H1 (cell line): ENCODE measurements around the gene VPS11. TPM values are rescaled to one million over a fixed set of nuclear protein-coding genes. Genes with fewer than 3 reads are reported as not detected.
"Not testable (repeated sequence)": the region's sequence is repeated elsewhere in the genome, so short reads cannot be mapped to it uniquely, and the experiment has no call there.

Experiments used
- CTCF ChIA-PET: fragments of 300-600 bp; sonication (Branson Sonifier 250); formaldehyde crosslinking; loops from one replicate; lab custom pipeline; 2021; ENCODE audit not compliant: partially characterized antibody; lab: Charles Lee
- POLR2A ChIA-PET: fragments of 300-600 bp; sonication (Branson Sonifier 250); formaldehyde crosslinking; loops from one replicate; lab custom pipeline; 2021; ENCODE audit warnings: inconsistent platforms; ENCODE audit not compliant: partially characterized antibody; lab: Charles Lee
- DNase-seq, 2 experiments: peaks; one replicate each; pipeline versions ENCODE4 v3.0.0 to v3.0.0-alpha.2; 2010 to 2022; ENCODE audit warnings: low spot score in 2 of 2, low read depth in 1 of 2, mixed read lengths in 1 of 2
- FAIRE-seq: peaks from 2 replicates; lab custom pipeline; 2011; peaks lifted over from hg19 to GRCh38; lab: Jason Lieb, UNC
- H2AFZ ChIP-seq: 2 replicates; pipeline ENCODE4 v1.8.1; 2012; ENCODE audit warnings: low read length, inconsistent platforms
- H2AK5ac ChIP-seq: 2 replicates; pipeline ENCODE4 v1.6.1; 2013; ENCODE audit warnings: low read depth, low read length
- H2BK120ac ChIP-seq: replicated peaks from 2 replicates; pipeline ENCODE3; 2013; ENCODE audit warnings: low read depth, low read length, inconsistent platforms
- H2BK12ac ChIP-seq: 2 replicates; pipeline ENCODE4 v1.6.1; 2013; ENCODE audit warnings: low read depth, low read length
- H2BK15ac ChIP-seq: 2 replicates; pipeline ENCODE4 v1.6.1; 2013; ENCODE audit warnings: low read length
- H2BK20ac ChIP-seq: 2 replicates; pipeline ENCODE4 v1.6.1; 2013; ENCODE audit warnings: low read length
- H2BK5ac ChIP-seq: 2 replicates; pipeline ENCODE4 v1.6.1; 2013; ENCODE audit warnings: low read depth, low read length
- H3K14ac ChIP-seq: 2 replicates; pipeline ENCODE4 v1.6.1; 2013; ENCODE audit warnings: inconsistent platforms; ENCODE audit not compliant: insufficient read length
- H3K18ac ChIP-seq: 2 replicates; pipeline ENCODE4 v1.6.1; 2013; ENCODE audit warnings: low read length; ENCODE audit errors: extremely low read depth
- H3K23ac ChIP-seq: 2 replicates; pipeline ENCODE4 v1.6.1; 2013; ENCODE audit warnings: inconsistent platforms; ENCODE audit not compliant: insufficient read length
- H3K23me2 ChIP-seq: 2 replicates; pipeline ENCODE4 v1.6.1; 2013; ENCODE audit warnings: low read depth, low read length
- H3K27ac ChIP-seq: 2 replicates; pipeline ENCODE4 v1.6.1; 2011; ENCODE audit warnings: low read depth, low read length, inconsistent platforms
- H3K27me3 ChIP-seq, 4 experiments: replicated peaks in 1 of 4; 1 replicate in 1 of 4; 2 replicates in 3 of 4; pipeline versions ENCODE4 v1.6.1 to v1.8.1; 2011 to 2013; ENCODE audit warnings: low read length in 3 of 4, mild to moderate bottlenecking in 3 of 4, inconsistent platforms in 2 of 4, mixed read lengths in 2 of 4, moderate library complexity in 1 of 4; ENCODE audit not compliant: control insufficient read depth in 3 of 4, insufficient read depth in 3 of 4; ENCODE audit errors: extremely low read depth in 1 of 4
- H3K36me3 ChIP-seq, 4 experiments: 2 replicates each; pipeline versions ENCODE4 v1.6.1 to v1.8.1; 2011 to 2013; ENCODE audit warnings: mild to moderate bottlenecking in 4 of 4, low read length in 3 of 4, moderate library complexity in 2 of 4, control low read depth in 1 of 4, inconsistent platforms in 1 of 4; ENCODE audit not compliant: insufficient read depth in 4 of 4, control insufficient read depth in 2 of 4
- H3K4ac ChIP-seq: replicated peaks from 2 replicates; pipeline ENCODE3; 2013; ENCODE audit warnings: low read length, low read depth, mixed read lengths, inconsistent platforms; ENCODE audit not compliant: insufficient read length
- H3K4me1 ChIP-seq, 4 experiments: replicated peaks in 1 of 4; 1 replicate in 1 of 4; 2 replicates in 3 of 4; pipeline versions ENCODE4 v1.6.1 to v1.8.1; 2011 to 2013; ENCODE audit warnings: low read length in 3 of 4, inconsistent platforms in 2 of 4, mixed read lengths in 1 of 4; ENCODE audit not compliant: insufficient read depth in 4 of 4, control insufficient read depth in 3 of 4
- H3K4me2 ChIP-seq, 2 experiments: 2 replicates each; pipeline versions ENCODE4 v1.6.1 to v1.8.1; 2011 to 2013; ENCODE audit warnings: low read depth in 2 of 2, low read length in 2 of 2, control low read depth in 1 of 2, inconsistent platforms in 1 of 2, mild to moderate bottlenecking in 1 of 2; ENCODE audit not compliant: insufficient read depth in 1 of 2
- H3K4me3 ChIP-seq, 4 experiments: fragments of 200-600, 300-600 bp in 1 of 4; sonication (generic), shearing (Covaris generic), sonication (Bioruptor Twin) in 1 of 4; 2 replicates each; pipeline versions ENCODE4 v1.5.1 to v1.8.1; 2011 to 2016; ENCODE audit warnings: low read length in 4 of 4, low read depth in 3 of 4, control low read depth in 2 of 4, inconsistent platforms in 2 of 4, mild to moderate bottlenecking in 2 of 4, mixed read lengths in 1 of 4, moderate library complexity in 1 of 4; ENCODE audit not compliant: insufficient read depth in 2 of 4; ENCODE audit errors: extremely low read depth in 1 of 4
- H3K56ac ChIP-seq: replicated peaks from 2 replicates; pipeline ENCODE3; 2013; ENCODE audit warnings: low read depth, mild to moderate bottlenecking, mixed read lengths, low read length, inconsistent platforms; ENCODE audit not compliant: insufficient read length
- H3K79me1 ChIP-seq: 2 replicates; pipeline ENCODE4 v1.6.1; 2013; ENCODE audit warnings: low read depth, low read length, control low read depth
- H3K79me2 ChIP-seq, 2 experiments: 2 replicates each; pipeline versions ENCODE4 v1.6.1 to v1.8.1; 2012 to 2013; ENCODE audit warnings: low read length in 2 of 2, mild to moderate bottlenecking in 2 of 2, inconsistent platforms in 1 of 2; ENCODE audit not compliant: insufficient read depth in 2 of 2, control insufficient read depth in 1 of 2
- H3K9ac ChIP-seq, 4 experiments: replicated peaks in 1 of 4; 1 replicate in 1 of 4; 2 replicates in 3 of 4; pipeline versions ENCODE4 v1.6.1 to v1.8.1; 2011 to 2013; ENCODE audit warnings: low read depth in 3 of 4, low read length in 3 of 4, control low read depth in 2 of 4, mild to moderate bottlenecking in 2 of 4, moderate library complexity in 2 of 4, inconsistent platforms in 1 of 4; ENCODE audit errors: extremely low read depth in 1 of 4
- H3K9me3 ChIP-seq, 2 experiments: 2 replicates each; pipeline versions ENCODE4 v1.6.1 to v1.8.1; 2012 to 2013; ENCODE audit warnings: mild to moderate bottlenecking in 2 of 2, moderate library complexity in 2 of 2, control low read depth in 1 of 2, inconsistent platforms in 1 of 2, low read depth in 1 of 2, low read length in 1 of 2, mixed read lengths in 1 of 2; ENCODE audit not compliant: insufficient read depth in 2 of 2
- H4K20me1 ChIP-seq, 2 experiments: replicated peaks in 1 of 2; 2 replicates each; pipeline versions ENCODE3 to v1.8.1; 2011 to 2013; ENCODE audit warnings: inconsistent platforms in 2 of 2, low read length in 2 of 2, mild to moderate bottlenecking in 1 of 2; ENCODE audit not compliant: insufficient read depth in 2 of 2, control insufficient read depth in 1 of 2
- H4K5ac ChIP-seq: 2 replicates; pipeline ENCODE4 v1.6.1; 2013; ENCODE audit warnings: low read length, low read depth, mixed read lengths, inconsistent platforms; ENCODE audit not compliant: insufficient read length
- H4K8ac ChIP-seq: 2 replicates; pipeline ENCODE4 v1.8.0; 2013; ENCODE audit warnings: mild to moderate bottlenecking, moderate library complexity, low read length, inconsistent platforms; ENCODE audit not compliant: insufficient read depth; ENCODE audit errors: extremely low read depth
- H4K91ac ChIP-seq: replicated peaks from 2 replicates; pipeline ENCODE3; 2013; ENCODE audit warnings: low read length, mixed read lengths, inconsistent platforms; ENCODE audit not compliant: insufficient read length
- WGBS, 2 experiments: shearing (Covaris generic) in 1 of 2; methylation state at CpG; one replicate each; pipeline versions ENCODE4 v1.1.6 to v1.1.7; 2013 to 2015; ENCODE audit warnings: low lambda C conversion rate in 2 of 2, mixed read lengths in 2 of 2, inconsistent platforms in 1 of 2, low coverage in 1 of 2, missing lambda C conversion rate in 1 of 2; ENCODE audit not compliant: insufficient replicate concordance in 2 of 2, insufficient coverage in 1 of 2, insufficient read length in 1 of 2; ENCODE audit errors: extremely low coverage in 1 of 2, missing lambda C conversion rate in 1 of 2; 5-methylcytosine and 5-hydroxymethylcytosine counted together
- polyA plus RNA-seq, 7 experiments: library from polyadenylated mRNA; depleted of rRNA in 3 of 7; stranded (reverse) in 5 of 7; unstranded in 2 of 7; fragments of >200 nt in 5 of 7; fragments of 200-250 nt in 2 of 7; gene quantifications; 1 replicate in 5 of 7; 2 replicates in 1 of 7; 4 replicates in 1 of 7; pipeline versions ENCODE4 v1.2.1 to v1.2.3, GENCODE V29; 2011 to 2013; ENCODE audit warnings: missing spikeins in 2 of 7, mixed read lengths in 2 of 7
- total RNA-seq: library from RNA; stranded (reverse); fragmentation: NEBNext Ultra II Directional; extraction: Animal tissue kit (Norgen Biotek cat#: 25700); gene quantifications from 2 replicates; pipeline ENCODE4 v1.2.1, GENCODE V29; 2021

Gene VPS11
- total and polyA plus RNA-seq, 2 of the 8 experiments (the other 6 are each of a cell fraction or from before 2014, with no cell fraction given): 13.1 to 15.5 TPM

DNA sequence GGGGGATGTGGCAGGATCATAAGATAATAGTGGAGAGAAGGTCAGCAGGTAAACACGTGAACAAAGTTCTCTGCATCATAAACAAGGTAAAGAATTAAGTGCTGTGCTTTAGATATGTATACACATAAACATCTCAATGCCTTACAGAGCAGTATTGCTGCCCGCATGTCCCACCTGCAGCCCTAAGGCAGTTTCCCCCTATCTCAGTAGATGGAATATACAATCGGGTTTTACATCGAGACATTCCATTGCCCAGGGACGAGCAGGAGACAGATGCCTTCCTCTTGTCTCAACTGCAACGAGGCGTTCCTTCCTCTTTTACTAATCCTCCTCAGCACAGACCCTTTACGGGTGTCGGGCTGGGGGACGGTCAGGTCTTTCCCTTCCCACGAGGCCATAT, 28.1 kb upstream of the VPS11 start:
- not testable (repeated sequence) for H3K27me3 ChIP-seq, H3K79me1 ChIP-seq, H2BK5ac ChIP-seq, H2AK5ac ChIP-seq, H3K14ac ChIP-seq, H4K20me1 ChIP-seq, H2BK20ac ChIP-seq, H2BK15ac ChIP-seq, H3K79me2 ChIP-seq, H3K23me2 ChIP-seq, FAIRE-seq, H2BK120ac ChIP-seq, H4K91ac ChIP-seq, H3K36me3 ChIP-seq, H4K5ac ChIP-seq, H3K23ac ChIP-seq, H3K27ac ChIP-seq, H3K4me3 ChIP-seq, DNase-seq, H3K9me3 ChIP-seq, H3K4ac ChIP-seq, H2BK12ac ChIP-seq, H2AFZ ChIP-seq, H4K8ac ChIP-seq, H3K56ac ChIP-seq, H3K4me1 ChIP-seq, H3K4me2 ChIP-seq, H3K9ac ChIP-seq, H3K18ac ChIP-seq
- ChIA-PET CTCF (interaction anchor here (0.6 to 1.1 kb wide), 3 partner anchors 17 to 78 kb away, joined by 3 read pairs; a partner anchor contains a TSS), POLR2A (interaction anchor here (1.4 kb wide), 1 partner anchor 8 kb away, joined by 6 read pairs; no protein-coding TSS in a partner anchor)
- 71% methylated on average over 6 of the region's 11 CpGs; no CpG with 5 or more reads in 1 of the 2 experiments for WGBS, 2 experiments
